Large intestine (tissue), 3 donors: Measurements from ENCODE around the gene SRSF10. TPM values are rescaled to one million over a fixed set of nuclear protein-coding genes. Genes with fewer than 3 reads are reported as not detected.
"Not testable (repeated sequence)": the region's sequence is repeated elsewhere in the genome, so short reads cannot be mapped to it uniquely, and the experiment has no call there.

Source experiments
- DNase-seq, 2 donors: peaks; one replicate each; pipeline versions ENCODE4 v3.0.0 to v3.0.0-alpha.2; 2013
- H3K27ac ChIP-seq: one replicate; pipeline ENCODE4 v1.5.1; 2013; ENCODE audit warnings: low read length
- H3K27me3 ChIP-seq: 2 replicates; pipeline ENCODE4 v1.6.1; 2013; ENCODE audit warnings: low read length; ENCODE audit not compliant: control insufficient read depth, insufficient read depth
- H3K36me3 ChIP-seq: 2 replicates; pipeline ENCODE4 v1.6.1; 2013; ENCODE audit warnings: low read length; ENCODE audit not compliant: control insufficient read depth, insufficient read depth
- H3K4me1 ChIP-seq: one replicate; pipeline ENCODE4 v1.6.1; 2013; ENCODE audit warnings: low read length; ENCODE audit not compliant: control insufficient read depth, insufficient read depth
- H3K4me3 ChIP-seq: one replicate; pipeline ENCODE4 v1.5.1; 2013; ENCODE audit warnings: low read length
- H3K9me3 ChIP-seq: one replicate; pipeline ENCODE4 v1.6.1; 2013; ENCODE audit warnings: mild to moderate bottlenecking, low read depth, low read length, moderate library complexity; ENCODE audit not compliant: control insufficient read depth
- WGBS: methylation state at CpG from one replicate; pipeline ENCODE4 v1.1.5; 2013; ENCODE audit warnings: low lambda C conversion rate; ENCODE audit not compliant: insufficient coverage; 5-methylcytosine and 5-hydroxymethylcytosine counted together
- polyA plus RNA-seq: library from polyadenylated mRNA; unstranded; fragments of 120-200 nt; gene quantifications from one replicate; pipeline ENCODE4 v1.2.1, GENCODE V29; 2013

The SRSF10 gene
- polyA plus RNA-seq, 1 donor, result 169 TPM

DNA sequence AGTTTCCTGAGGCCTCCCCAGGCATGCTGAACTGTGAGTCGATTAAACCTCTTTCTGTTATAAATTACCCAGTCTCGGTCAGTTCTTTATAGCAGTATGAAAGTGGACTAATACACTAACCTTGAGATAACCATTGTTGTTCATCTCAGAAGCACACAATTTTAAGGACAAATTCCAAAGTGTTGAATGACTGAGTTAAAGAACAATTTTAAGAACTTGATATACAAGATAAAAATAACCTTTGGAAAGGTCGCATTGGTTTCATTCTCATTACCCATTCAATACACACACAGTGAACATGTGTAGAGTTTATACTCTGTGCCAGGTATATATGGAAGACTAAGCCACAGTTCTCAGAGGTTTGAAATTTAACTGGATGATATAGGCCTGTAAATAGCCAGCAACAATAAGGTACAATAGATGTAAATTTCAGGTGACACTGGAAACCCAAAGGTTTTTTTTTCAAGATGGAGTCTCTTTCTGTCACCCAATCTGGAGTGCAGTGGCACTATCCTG lies 19.1 kb upstream of the SRSF10 start:
- peaks cover 24% of the 10 kb centered on the region for H3K4me1 ChIP-seq
- 100% methylated on average over 1 of the region's 3 CpGs for whole genome bisulfite sequencing
- no peaks in the 10 kb centered on the region for H3K27me3 ChIP-seq
- DNase-seq, result peak in 1 of 2 donors; percentile 55
- peak overlapping the region; percentile 58 for H3K27ac ChIP-seq
- H3K4me3 ChIP-seq, result no peak overlapping the region
- H3K36me3 ChIP-seq, result no peaks in the 10 kb centered on the region
- no peaks in the 10 kb centered on the region for H3K9me3 ChIP-seq

DNA sequence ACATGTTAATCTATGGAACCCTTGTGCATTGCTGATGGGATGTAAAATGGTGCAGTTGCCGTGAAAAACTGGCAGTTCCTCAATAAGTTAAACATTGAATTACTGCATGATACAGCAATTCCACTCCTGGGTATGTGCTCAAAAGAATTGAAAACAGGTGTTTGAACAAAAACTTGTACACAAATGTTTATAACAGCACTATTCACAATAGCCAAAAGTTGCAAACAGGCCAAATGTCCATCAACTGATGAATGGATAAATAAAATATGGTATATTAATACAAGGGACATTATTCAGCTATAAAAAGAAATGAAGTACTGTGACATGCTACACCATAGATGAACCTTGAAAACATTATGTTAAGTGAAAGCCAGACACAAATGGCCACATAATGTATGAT lies 17.7 kb upstream of the SRSF10 start:
- Histone ChIP-seq H3K36me3 (no peaks in the 10 kb centered on the region), H3K27me3 (no peaks in the 10 kb centered on the region), H3K4me3 (no peak overlapping the region), H3K27ac (no peak overlapping the region), H3K4me1 (peaks cover 15% of the 10 kb centered on the region), H3K9me3 (no peaks in the 10 kb centered on the region)
- no peak for DNase-seq
- 80% methylated on average over 1 of the region's 1 CpG for WGBS

DNA sequence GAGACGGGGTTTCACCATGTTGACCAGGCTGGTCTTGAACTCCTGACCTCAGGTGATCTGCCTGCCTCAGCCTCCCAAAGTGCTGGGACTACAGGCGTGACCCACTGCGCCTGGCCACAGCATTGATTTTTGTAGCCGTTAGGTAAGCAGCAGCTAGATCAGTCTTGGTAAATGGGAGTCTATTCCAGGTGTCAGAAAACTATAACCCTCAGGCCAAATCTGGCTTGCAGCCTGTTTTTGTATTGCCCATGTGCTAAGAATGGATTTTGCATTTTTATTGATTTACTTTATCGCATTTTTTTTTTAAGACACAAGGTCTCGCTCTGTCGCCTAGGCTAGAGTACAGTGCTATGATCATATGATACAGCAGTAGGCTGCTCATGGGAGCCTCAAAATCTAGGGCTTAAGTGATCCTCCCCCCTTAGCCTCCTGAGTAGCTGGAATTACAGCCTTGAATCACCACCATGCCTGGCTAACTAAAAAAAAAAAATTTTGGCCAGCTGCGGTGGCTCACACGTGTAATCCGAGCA lies 16.6 kb upstream of the SRSF10 start:
- no peaks in the 10 kb centered on the region for H3K9me3 ChIP-seq
- H3K4me3 ChIP-seq, result no peak overlapping the region
- no peak overlapping the region for H3K27ac ChIP-seq
- no CpG with 5 or more reads among the region's 10 CpGs for WGBS
- peaks cover 5% of the 10 kb centered on the region for H3K4me1 ChIP-seq
- DNase-seq, result no peak
- H3K36me3 ChIP-seq, result no peaks in the 10 kb centered on the region
- no peaks in the 10 kb centered on the region for H3K27me3 ChIP-seq

DNA sequence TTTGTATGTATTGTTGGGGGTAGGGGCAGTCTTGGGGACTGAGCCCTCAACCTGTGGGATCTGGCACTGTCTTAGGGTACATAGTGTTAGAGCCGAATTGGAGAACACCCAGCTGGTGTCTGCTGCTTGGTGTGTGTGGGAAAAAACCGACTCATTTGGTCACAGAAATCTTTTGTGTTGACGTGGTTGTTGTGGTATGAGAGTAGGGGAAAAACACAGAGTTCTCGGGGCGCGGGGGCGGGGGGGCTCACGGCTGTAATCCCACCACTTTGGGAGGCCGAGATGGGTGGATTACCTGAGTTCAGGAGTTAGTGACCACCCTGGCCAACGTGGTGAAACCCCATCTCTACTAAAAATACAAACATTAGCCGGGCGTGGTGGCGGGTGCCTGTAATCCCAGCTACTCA lies 15.3 kb upstream of the SRSF10 start:
- no peak overlapping the region for H3K27ac ChIP-seq
- DNase-seq, result no peak
- H3K9me3 ChIP-seq, result no peaks in the 10 kb centered on the region
- H3K27me3 ChIP-seq, result no peaks in the 10 kb centered on the region
- H3K4me1 ChIP-seq, result no peaks in the 10 kb centered on the region
- no peak overlapping the region for H3K4me3 ChIP-seq
- H3K36me3 ChIP-seq, result no peaks in the 10 kb centered on the region
- WGBS, result no CpG with 5 or more reads among the region's 13 CpGs

DNA sequence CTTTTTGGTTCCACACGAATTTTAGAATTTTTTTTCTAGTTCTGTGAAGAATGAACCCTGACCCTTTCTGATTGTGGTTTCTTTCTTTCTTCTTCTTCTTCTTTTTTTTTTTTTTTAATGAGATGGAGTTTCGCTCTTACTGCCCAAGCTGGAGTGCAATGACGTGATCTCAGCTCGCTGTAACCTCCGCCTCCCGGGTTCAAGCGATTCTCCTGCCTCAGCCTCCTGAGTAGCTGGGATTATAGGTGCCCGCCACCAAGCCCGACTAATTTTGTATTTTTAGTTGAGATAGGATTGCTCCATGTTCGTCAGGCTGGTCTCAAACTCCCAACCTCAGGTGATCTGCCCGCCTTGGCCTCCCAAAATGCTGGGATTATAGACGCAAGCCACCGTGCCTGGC lies 11.9 kb upstream of the SRSF10 start:
- not testable (repeated sequence) for H3K27me3 ChIP-seq, H3K4me3 ChIP-seq, DNase-seq, H3K27ac ChIP-seq, H3K36me3 ChIP-seq, H3K4me1 ChIP-seq, H3K9me3 ChIP-seq
- WGBS, result 60% methylated on average over 1 of the region's 13 CpGs

DNA sequence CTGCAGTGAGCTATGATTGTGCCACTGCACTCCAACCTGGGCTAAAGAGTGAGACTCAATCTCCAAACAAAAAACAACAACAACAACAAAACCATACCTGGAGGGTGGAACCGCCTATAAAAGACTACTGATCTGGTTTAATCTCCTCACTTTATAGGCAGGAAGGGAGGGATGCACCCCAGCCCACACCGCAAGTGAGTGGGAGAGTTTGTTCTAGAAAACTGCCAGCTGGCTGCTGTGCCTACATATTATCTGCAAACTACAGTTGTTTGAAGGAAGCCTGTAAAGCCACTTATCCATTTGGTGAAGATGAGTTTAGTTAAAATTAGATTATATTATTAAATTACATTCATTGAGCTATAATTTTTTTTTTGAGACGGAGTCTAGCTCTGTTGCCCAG lies 9.1 kb upstream of the SRSF10 start:
- no peak for DNase-seq
- WGBS, result no CpG with 5 or more reads among the region's 3 CpGs
- Histone ChIP-seq H3K9me3 (no peaks in the 10 kb centered on the region), H3K4me1 (no peaks in the 10 kb centered on the region), H3K36me3 (no peaks in the 10 kb centered on the region), H3K4me3 (no peak overlapping the region), H3K27me3 (no peaks in the 10 kb centered on the region), H3K27ac (no peak overlapping the region)

DNA sequence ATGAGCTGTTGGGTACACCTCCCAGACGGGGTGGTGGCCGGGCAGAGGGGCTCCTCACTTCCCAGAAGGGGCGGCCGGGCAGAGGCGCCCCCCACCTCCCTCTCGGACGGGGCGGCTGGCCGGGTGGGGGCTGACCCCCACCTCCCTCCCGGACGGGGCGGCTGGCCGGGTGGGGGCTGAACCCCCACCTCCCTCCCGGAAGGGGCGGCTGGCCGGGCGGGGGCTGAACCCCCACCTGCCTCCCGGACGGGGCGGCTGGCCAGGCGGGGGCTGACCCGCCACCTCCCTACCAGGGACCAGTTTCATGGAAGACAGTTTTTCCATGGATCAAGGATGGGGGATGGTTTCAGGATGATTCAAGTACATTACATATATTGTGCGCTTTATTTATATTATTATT lies 6.9 kb upstream of the SRSF10 start:
- not testable (repeated sequence) for H3K9me3 ChIP-seq, H3K27me3 ChIP-seq, DNase-seq, H3K27ac ChIP-seq, H3K4me3 ChIP-seq, H3K36me3 ChIP-seq, H3K4me1 ChIP-seq
- WGBS, result no CpG with 5 or more reads among the region's 23 CpGs

DNA sequence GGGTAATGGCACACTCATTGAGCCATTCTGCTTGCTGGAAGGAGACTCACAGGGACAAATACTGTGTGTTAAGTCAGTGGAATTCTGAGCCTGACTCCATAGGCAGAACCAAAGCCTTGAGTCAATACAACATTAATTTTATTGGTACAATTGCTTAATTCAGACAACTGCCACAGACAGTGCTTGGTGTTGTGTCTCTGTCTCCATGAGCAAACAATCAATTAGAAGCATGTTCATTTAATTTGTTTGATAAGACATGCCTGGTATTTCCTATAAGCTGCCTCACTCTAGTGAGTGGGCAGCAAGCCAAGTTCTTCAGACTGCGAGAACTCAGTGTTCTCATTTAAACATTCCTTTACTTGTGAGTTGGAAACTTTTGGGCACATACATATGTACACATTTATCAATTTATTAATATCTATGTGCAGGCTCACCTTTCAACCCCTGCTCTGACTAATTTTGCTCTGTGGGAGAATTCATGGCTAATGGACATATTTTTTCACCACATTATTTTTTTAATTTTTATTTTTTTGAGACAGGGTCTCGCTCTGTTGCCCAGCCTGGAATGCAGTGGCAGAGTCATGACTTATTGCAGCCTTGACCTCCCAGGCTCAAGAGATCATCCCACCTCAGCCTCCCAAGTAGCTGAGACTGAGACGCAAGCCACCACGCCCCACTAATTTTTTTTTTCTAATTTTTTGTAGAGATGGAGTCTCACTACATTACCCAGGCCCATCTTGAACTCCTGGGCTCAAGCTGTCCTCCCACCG lies 4.5 kb upstream of the SRSF10 start:
- no peaks in the 10 kb centered on the region for H3K36me3 ChIP-seq
- peaks cover 5% of the 10 kb centered on the region for H3K4me1 ChIP-seq
- DNase-seq, result peak in 1 of 2 donors; percentile 29
- H3K27me3 ChIP-seq, result no peaks in the 10 kb centered on the region
- no peak overlapping the region for H3K4me3 ChIP-seq
- H3K9me3 ChIP-seq, result no peaks in the 10 kb centered on the region
- H3K27ac ChIP-seq, result no peak overlapping the region
- 83% methylated on average over 1 of the region's 5 CpGs for WGBS

DNA sequence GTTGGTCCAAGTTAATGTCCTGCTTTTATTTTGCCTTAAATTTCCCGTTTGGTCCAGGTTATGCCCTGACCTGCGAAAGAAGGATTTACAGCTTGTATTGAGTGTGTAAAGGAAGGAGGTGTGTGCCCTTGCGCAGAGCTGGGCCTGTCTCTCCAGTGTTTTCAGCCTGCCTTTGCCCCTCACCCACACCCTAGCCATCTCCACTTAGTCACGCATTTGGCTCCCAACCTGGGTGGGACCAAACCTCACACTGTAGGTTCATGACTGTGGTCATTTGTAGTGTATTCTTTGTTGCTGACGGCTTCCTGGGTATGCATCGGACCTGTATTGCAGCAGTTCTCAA lies 572 bp upstream of the SRSF10 start:
- H3K4me3 ChIP-seq, result peak overlapping the region; percentile 95
- no CpG with 5 or more reads among the region's 6 CpGs for WGBS
- peak overlapping the region; percentile 87 for H3K27ac ChIP-seq
- peaks cover 17% of the 10 kb centered on the region for H3K4me1 ChIP-seq
- no peaks in the 10 kb centered on the region for H3K9me3 ChIP-seq
- H3K36me3 ChIP-seq, result peaks cover 10% of the 10 kb centered on the region
- peak in 1 of 2 donors; percentile 7 for DNase-seq
- H3K27me3 ChIP-seq, result no peaks in the 10 kb centered on the region

DNA sequence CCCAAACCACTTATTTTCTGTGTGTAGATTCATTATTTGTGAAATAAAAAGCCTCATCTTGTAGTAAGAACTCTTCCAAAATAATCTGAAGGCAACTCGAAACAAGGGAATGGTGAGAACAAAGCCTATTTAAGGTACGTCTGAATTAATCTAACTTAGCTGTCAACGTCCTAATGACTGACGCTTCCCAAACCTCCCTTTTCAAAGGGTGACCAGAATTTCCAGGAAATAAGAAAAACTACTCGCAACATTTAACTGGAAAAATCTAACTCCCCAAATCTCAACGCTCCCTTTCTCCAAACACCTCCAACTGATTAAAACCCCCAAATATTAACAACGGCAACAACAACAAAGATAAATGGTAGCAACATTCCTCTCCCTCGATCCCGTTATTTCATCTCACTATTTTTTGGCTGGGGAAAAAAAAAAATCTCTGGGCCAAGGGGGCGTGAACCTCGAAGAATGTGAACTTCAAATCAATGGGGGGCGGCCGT lies 693 bp downstream of the SRSF10 start:
- Histone ChIP-seq H3K27ac (peak overlapping the region; percentile 97), H3K4me1 (peaks cover 17% of the 10 kb centered on the region), H3K27me3 (no peaks in the 10 kb centered on the region), H3K36me3 (peaks cover 15% of the 10 kb centered on the region), H3K4me3 (peak overlapping the region; percentile 95), H3K9me3 (no peaks in the 10 kb centered on the region)
- DNase-seq, result no peak
- WGBS, result 0% methylated on average over 2 of the region's 13 CpGs
